Measurements from ENCODE around the gene RAB7B. TPM values are rescaled to one million over a fixed set of nuclear protein-coding genes. Genes with fewer than 3 reads are reported as not detected.
"Not testable (repeated sequence)": the region's sequence is repeated elsewhere in the genome, so short reads cannot be mapped to it uniquely, and the experiment has no call there.

Gene RAB7B, protein sequence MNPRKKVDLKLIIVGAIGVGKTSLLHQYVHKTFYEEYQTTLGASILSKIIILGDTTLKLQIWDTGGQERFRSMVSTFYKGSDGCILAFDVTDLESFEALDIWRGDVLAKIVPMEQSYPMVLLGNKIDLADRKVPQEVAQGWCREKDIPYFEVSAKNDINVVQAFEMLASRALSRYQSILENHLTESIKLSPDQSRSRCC
- 3.4 TPM for polyA plus RNA-seq (2013, experiment 1 of 2; ENCODE audit: insufficient read length)
- polyA plus RNA-seq (2013, experiment 2 of 2; ENCODE audit: insufficient read length) = 4.5 TPM

DNA sequence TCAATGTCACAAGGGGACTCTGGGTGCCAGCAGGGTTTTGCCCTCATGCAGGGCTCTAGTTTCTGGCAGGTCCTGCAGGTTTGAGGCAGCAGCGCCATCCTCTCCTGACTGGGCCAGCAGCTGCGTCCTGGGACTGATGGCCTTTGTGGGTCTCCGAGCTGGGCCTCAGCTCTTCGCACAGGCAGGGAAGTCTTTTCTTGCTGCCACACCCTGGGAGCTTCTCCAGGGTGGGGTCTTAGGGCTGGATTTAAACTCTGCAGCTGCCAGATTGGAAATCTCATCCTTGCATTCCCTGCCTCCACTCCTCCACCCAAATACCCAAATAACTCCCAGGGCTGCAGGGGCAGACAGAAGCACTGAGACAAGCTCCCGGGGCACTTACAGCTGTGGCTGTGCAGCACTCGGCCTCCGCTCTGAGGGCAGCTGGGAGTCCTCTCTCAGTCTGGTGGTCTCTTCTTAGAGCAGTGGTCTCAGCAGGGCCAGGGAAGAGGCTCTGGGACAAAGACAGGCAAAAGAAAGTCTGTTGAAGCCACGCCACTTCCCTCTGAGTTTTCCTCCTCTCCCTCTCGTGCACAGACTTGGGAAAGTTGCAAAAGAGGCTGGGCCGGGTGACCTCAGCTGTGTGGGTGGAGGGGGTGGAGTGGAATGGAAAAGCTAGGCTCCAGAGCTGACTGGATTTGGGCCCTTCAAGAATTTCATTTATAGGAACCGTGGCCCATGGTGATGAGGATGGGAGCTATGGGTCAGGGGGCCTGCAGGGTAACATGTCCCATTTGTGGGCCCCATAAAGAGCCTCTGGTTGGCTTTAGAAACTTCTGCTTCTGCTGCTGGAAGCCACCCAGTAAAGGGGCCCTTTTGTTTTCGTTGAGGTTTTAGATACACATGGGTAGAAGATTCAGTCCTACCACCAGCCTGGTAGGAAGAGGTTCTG is at the start of gene RAB7B:
TSS of gene RAB7B (minus strand) at position 525 of the 931 bp plus-strand sequence. CDS start 9,260 bp downstream, outside the sequence.
- DNase-seq = peak; percentile 71

DNA sequence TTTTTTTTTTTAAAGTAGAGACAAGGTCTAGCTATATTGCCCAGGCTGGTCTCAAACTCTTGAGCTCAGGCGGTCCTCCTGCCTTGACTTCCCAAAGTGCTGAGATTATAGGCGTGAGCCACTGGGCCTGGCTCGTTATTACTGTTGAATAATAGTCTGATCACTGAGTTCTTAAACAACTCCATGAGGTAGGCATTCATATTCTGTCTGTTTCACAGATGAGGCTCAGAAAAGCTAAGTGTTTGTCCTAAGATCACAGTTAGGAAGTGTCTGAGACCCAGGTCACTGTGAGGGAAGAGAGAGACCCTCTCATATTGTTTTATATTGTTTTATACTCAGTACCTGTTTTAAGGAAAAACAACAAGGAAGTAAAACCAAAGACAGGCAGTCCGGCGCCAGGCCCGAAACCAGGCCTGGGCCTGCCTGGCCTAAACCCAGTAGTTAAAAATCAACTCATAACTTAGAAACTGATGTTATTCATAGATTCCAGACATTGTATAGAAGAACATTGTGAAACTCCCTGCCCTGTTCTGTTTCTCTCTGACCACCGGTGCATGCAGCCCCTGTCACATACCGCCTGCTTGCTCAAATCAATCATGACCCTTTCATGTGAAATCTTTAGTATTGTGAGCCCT is 49.2 kb upstream of the RAB7B start:
- not testable (repeated sequence) for DNase-seq

DNA sequence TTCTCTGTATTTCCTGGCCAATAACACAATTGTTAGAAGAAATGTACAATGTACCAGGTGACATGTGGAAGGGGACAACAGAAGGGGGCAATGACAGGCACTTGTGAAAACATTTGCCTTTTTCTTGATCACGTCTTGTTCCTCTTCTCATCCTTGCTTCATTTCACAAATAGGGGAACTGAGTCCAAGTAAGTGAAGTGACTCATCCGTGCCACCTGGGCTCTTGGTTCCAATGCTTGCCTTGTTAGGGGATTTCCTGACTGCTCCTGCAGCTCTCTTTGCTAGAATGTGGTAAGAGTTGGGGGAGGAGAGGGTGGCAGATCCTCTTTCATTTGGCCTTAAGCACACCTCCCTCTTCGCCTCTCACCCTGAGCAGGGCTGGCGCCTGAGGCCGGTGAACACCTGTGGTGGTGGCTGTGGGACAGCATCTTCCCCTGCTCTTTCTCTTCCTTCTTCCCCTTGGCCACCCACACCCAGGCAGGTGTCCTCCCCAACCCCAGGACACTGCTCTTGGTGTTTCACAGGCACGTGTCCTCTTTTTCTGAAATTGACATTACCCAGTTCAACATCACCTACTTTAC is 47.5 kb upstream of the RAB7B start:
- no peak for DNase-seq

DNA sequence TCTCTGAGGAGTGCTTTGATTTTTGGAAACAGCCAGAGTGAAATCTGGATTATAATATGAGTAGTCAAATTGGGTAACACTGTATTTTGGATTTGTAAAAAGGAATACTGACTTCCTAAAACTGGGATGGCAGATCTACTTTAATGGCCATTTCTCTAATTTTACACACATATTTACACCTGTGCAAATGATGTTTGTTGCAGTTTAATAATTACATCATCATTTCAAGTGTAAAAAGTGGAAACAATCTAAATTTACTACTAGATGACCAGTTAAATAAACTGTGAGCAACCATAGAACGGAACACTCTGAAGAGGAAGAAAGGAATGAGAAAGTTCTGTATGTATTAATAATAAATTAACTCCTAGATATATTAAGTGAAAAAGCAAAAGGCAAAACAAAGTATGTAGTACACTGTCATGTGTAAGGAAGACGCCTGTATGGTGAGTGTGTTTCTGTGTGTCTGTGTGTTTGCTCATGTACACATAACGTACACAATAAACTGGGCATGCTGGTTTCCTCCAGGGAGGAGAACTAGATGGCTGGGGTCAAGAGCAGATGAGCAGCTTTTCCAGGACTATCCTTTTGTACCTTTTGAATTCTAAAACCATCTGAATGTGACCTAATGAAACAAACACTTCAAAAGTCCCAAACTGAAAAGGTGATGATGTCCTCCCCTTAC is 46.9 kb upstream of the RAB7B start:
- DNase-seq = no peak

DNA sequence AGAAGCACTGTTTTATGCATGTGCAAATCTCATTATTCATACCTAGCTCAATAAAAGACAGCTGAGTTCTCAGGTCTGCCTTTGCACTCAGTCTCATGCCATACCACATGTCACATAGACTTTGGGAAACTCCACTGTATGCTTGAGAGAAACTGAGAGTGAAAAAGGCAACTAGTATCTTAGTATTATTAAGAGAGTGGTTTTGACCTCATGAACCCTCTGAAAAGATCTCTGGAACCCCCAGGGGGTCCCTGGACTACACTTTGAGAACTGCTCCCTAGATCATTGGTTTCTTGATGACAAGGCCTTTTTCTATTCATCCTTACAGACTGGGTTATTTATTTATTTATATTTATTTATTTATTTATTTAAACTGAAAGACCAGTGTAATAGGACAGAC is 46.1 kb upstream of the RAB7B start:
- DNase-seq = no peak

DNA sequence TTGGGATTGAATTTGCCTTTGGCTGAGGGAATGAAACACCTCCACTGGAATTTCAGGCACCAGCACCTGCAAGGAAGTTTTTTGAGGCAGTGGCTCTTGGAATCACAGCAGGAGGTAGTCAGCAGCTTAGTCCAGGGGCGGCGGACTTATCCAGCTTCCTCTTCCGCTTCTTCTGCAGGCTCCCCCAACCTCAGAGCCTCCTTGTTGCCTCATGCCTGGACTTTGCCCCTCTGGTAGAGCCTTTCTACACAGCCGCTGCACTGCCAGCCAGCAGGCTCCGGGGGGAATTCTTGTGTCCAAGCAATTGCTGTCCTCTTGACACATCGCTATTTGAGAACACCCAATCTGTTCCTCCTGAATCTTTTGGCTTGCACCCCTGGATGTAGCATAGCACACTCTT is 45.4 kb upstream of the RAB7B start:
- no peak for DNase-seq

DNA sequence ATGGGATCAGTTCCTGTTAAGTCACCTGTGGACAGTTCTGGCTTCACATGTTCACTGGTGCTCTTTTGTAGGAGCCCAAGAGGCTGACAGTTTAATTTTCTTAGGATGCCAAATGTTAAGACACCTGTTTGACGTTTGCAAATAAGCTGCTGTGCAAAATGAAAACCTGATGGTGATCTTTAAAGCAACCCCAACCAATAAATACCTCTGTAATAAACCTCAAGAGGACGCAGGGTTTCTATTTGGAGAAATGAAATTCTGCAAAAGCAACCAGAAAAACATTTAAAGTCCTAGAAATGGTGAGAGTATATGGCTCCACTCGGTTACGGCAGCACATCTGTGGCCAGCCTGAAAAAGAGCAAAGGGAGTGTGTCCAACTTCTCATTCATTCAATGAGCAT is 44.1 kb upstream of the RAB7B start:
- no peak for DNase-seq

DNA sequence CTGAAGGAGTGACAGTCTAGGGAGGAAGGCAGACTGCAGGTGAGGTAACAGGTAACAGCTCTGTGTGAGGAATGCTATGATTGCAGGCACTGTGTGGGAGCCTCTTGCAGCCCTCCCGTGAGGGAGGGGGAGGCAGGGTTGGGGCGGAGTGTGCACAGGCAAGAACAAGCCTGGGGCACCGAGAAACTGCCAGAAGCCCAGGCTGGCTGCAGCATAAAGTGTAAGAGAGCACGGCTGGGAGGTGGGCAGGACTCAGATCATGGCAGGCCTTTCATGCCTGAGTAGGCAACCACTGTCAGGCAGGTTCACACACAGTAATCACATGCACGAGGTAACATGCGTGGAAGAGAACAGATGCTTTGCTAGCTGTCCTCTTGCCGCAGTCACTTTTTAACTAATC is 38.4 kb upstream of the RAB7B start:
- no peak for DNase-seq

DNA sequence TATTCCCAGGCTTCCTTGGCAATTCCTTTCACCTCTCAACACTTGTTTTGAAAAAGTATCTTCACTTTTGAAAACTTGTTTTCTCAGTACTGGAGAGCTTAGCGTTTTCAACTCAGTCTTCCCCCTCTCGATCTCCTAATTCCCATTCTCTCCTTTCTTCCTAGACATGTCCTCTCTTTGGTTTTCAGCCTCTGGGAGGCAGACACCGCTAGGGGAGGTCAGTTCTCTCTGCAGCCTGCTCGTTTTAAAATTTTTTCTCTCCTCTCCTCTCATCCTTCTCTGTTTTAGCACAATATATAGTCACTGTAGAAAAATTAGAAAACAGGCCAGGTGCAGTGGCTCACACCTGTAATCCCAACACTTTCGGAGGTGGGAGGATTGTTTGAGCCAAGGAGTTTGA is 37.1 kb upstream of the RAB7B start:
- no peak for DNase-seq

DNA sequence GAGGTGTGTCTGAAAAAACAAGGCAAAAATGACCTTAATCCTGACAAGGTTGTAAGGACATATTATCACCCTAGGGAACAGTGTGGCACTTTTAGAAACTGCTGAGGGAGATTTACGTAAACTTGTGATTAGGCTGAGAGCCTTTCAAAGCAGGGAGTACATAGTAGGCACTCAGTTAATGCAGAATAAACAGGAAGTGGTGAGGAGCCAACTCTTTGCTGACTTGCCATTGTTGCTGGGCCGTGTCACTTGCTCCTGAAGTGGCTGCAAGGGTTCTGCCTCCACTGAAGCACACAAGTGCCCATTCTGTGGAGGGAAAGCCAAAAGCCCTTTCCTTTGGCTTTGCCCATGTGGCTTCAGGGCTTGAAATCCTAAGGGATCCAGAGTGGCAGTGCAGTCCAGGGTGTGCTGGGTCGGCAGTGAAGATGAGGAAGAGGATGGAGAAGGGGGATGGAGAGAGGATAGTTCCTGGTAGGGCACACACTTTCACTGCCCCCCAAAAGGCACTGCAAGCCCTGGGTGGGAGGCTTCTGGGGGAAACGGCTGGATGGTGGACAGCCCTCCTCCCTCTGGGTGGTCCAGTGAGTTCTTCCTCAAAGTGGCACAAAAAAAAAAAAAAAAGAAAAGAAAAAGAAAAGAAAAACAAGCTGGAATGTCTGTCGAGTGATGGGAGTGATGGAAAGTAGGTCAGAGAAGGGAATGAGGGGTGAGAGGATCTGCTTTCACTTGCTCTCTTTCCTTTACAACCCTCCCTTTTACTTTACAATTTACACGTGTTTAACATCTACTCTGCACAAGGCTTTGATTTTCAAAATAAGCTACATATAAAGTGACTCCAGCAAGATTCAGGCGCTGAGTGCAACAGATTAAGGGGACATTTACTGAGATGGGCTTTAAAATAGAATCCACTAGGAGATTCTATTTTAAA is 36.1 kb upstream of the RAB7B start:
- no peak for DNase-seq

DNA sequence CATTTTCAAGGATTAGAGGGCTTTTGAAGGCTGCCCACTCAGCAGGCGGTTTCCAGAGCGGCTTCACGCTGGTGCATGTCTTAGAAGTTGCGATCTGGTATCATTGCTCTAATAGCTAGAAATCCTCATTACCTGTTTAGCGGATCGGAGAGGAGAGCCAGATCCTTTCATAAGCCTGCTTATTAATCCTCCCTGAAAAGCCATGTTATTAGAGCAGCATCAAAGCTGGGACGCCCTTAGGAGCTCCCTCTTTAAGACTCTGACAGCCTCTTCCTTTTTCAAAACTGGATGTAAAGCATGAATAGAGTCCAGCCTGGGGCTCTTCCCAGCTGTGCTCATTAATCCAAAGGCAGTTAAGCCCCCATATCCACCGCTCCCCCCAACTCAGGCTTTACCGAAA is 34.4 kb upstream of the RAB7B start:
- no peak for DNase-seq

DNA sequence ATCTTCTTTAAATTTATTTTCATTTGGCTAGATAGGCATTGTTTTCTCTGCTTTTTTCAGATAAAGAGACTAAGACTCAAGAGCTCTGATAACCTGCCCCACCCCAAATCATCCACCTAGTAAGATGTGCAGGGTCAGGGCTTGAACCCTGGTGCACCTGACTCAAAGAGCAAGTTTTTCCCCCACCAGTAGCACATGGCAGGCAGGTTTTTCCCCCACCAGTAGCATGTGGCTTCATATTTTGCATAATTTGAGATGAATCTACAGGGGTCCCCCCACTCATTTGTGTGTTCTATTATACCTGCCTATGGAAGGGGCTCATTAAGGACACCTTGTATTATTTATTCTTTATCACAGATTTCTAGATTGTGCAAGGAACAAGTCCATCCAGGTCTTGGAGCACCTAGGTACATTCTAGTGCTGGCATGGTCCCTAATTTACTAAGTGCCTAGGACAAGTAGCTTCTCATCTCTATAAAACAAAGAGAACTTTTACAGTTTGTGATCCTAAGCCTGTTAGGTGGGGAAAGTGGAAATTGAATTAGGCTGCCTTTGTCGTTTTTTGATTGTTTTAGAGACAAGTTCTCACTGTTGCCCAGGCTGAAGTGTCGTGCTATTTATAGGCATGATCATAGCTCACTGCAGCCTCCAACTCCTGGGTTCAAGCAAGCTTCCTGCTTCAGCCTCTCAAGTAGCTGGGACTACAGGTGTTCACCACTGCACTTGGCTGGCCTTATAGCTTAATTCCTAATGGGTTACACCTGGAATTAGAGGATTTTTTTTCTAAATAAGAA is 33.7 kb upstream of the RAB7B start:
- DNase-seq = no peak

DNA sequence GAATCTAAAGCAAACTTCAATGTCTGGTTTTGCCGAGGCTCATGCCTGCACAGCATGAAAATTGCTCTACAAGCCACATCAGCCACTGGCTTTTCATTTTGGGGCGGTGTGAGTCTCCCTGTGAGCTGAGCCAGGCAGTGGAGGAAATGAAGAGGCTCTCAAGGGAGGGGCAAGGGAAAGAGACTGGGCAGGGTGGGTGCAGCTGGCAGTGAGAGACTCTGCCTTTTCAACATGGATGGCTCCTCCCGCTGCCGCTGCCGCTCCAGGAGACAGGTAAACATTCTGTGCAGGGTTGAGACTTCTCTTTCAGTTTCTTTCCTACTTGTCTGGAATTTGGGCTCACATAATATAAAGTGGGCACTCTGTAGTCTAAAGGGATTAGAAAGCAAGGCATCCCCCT is 31.8 kb upstream of the RAB7B start:
- DNase-seq = no peak

DNA sequence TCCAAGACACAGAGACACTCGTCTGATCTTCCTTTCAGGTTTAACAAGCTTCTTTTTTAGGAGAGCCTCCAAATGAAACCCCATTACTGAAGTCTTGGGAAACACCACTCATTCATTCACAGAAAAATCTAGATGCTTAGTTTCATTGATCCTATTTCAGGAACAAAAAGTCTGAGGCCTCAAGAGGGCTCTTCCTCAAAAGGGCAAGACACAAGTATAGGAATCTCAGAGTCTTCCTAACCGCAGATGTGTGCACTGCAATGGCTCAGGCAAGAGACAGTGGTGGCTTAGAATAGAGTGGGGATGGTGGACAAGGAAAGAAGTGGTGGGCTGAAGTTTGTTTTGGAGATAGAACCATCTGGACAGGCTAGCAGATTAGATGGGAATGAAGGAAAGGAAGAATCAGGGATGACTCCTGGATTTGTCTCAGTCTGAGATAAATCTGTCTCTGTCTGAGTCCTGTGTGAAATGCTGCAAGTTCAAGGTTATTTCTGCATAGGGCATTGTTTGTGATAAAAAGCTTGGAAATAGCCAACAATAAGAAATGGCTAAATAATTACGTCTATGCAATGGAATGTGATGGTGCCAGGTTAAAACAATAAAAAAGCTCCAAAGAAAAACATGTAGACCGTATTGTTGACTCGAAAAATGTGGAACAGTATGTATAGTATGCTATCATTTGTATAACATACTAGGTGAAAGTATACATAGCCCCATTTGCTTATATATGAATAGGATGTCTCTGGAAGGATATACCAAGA is 29.4 kb upstream of the RAB7B start:
- no peak for DNase-seq

DNA sequence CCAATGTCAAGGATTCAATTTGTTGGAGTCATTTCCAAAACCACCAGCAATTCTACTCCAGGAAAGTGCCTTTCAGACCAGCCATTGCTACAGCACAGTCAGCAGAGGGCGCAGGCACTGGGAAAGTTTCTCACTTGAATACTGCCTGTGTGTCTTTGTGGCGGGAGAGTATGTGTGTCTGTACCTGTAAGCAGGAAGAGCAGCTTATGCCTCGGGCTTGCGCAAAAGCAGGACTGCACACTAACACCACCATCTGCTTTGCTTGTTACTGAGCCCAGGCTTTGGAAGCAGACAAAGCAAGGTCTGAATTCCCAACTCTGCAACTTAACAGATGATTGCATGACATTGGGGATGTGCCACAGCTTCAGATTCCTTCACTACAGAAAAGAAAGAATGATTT is 27.5 kb upstream of the RAB7B start:
- DNase-seq = peak; percentile 58

DNA sequence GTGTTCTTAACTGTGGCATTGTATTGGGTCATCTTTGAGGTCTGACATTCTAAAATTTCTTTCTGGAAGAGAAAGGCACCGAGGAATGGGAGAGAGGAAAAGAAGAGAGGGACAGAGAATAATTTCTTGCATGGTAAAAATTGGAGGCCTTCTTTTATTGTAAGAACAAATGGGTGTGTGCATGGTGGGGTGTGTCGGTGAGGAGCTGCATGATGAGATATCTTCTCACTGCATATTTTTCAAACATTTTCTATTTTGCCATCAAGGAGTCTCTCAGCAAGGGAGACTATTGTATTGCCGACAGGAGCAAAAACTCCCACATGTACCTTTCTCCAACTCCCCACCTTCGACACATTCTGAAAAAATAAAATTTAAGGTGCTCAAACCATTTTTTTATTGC is 27.0 kb upstream of the RAB7B start:
- DNase-seq = no peak

DNA sequence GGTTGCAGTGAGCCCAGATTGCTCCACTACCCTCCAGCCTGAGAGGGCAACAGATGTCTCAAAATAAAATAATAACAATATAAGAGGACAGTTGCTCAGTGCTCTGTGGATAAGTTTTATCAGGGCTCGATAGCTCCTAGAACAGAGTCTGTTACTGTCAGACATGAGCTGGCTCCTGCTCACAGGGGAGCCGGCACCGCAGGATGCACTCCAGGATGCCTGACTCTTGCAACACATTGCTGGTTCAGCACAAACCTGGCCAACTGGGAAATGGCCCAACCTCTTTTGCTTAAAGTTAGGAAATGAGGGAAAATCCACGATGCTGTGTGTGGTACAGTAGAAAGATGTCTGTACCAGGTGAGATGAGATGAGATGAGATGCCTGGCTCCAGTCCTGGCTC is 26.3 kb upstream of the RAB7B start:
- no peak for DNase-seq

DNA sequence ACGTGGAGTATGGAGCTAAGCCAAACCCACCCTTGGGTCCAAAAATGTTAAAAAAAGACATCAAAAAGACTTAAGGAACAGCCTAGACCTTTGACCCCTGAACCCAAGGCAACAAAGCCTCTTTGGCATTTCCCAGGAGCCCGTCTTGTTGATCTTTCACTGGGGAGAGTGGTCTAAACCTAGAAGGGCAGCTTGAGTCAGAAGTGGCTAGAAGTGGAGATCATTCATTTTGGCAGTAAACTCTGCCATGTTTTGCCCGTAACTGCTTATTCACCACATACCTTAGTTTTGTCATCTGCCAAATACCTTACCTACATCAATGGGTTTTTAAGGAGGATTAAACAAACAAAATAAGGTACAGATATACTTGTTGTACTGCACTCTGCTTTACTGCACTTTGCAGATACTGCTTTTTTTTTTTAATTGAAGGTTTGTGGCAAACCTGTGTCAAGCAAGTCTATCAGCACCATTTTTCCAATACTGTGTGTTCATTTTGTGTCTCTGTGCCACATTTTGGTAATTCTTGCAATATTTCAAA is 22.2 kb upstream of the RAB7B start:
- DNase-seq = no peak

DNA sequence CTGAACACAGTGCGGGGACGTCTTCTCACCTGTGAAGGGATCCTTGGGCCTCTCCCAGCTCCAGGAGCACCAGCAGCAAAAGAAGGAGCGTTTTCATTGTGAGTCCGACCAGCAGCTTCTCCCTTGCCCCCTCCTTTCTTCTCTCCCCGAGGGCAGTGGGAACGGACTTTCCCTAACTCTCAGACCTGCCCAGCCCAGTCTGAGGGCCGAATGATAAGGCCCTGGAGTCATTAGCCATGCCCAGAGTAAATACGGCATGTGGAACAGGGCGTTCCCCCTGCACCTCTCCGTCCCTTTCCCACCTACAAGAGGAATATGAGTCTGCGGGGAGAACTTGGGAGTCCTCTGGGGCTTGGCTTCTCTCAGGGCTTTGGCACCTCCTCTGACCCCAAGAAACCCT is 20.5 kb upstream of the RAB7B start, which contains the start of gene CTSE:
TSS of gene CTSE (minus strand) at position 201 of the 400 bp plus-strand sequence. CDS start at position 97, 104 bp downstream.
- no peak for DNase-seq

All from fibroblast of skin of back (primary cell).